HepG2 (cell line): ENCODE data around the gene TMEM256. TPM values are rescaled to one million over a fixed set of nuclear protein-coding genes. Genes with fewer than 3 reads are reported as not detected.
A peak's percentile ranks its signal among the peaks of the same experiment; 100 is the strongest.

Source experiments
- AHR ChIP-seq: IDR thresholded peaks from 2 replicates; pipeline ENCODE4 v1.6.1; 2018; ENCODE audit warnings: missing genetic modification reagents, missing compliant biosample characterization
- ATF4 ChIP-seq, 2 experiments: fragments of 450-650 bp in 1 of 2; sonication (generic) in 1 of 2; formaldehyde crosslinking; IDR thresholded peaks; 2 replicates each; pipeline versions ENCODE4 v1.5.0 to v1.8.0; 2020 to 2022; ENCODE audit warnings: mild to moderate bottlenecking in 1 of 2, missing genetic modification reagents in 1 of 2
- ELF3 ChIP-seq: IDR thresholded peaks from 2 replicates; pipeline ENCODE4 v1.6.1; 2016; ENCODE audit warnings: missing genetic modification reagents, missing compliant biosample characterization
- EP300 ChIP-seq, 3 experiments: sonication (generic) in 1 of 3; formaldehyde crosslinking in 1 of 3; IDR thresholded peaks; 2 replicates each; pipeline versions ENCODE4 v1.5.1 to v1.6.1; 2011 to 2020; ENCODE audit warnings: low read depth in 2 of 3, low read length in 2 of 3, borderline replicate concordance in 1 of 3, improper control_type of control experiment in 1 of 3, mild to moderate bottlenecking in 1 of 3, missing genetic modification reagents in 1 of 3, moderate library complexity in 1 of 3
- EZH2 ChIP-seq: conservative IDR thresholded peaks from 2 replicates; pipeline ENCODE4 v1.6.1; 2012; ENCODE audit warnings: mild to moderate bottlenecking, low read depth, low read length, moderate library complexity
- FOSL1 ChIP-seq: sonication (generic); formaldehyde crosslinking; IDR thresholded peaks from 2 replicates; pipeline ENCODE4 v1.9.0; 2021; ENCODE audit warnings: missing genetic modification reagents, borderline replicate concordance
- HINFP ChIP-seq: sonication (generic); formaldehyde crosslinking; IDR thresholded peaks from 2 replicates; pipeline ENCODE4 v1.4.0; 2020; ENCODE audit warnings: low read depth, mild to moderate bottlenecking, missing genetic modification reagents
- KLF9 ChIP-seq: IDR thresholded peaks from 2 replicates; pipeline ENCODE4 v1.6.1; 2016; ENCODE audit warnings: low read depth
- MATR3 ChIP-seq: sonication (generic); formaldehyde crosslinking; IDR thresholded peaks from 2 replicates; pipeline ENCODE4 v1.4.0; 2020; ENCODE audit warnings: missing genetic modification reagents
- RORA ChIP-seq: sonication (generic); formaldehyde crosslinking; IDR thresholded peaks from 2 replicates; pipeline ENCODE4 v1.5.0; 2020; ENCODE audit warnings: mild to moderate bottlenecking, missing genetic modification reagents, moderate library complexity
- SALL2 ChIP-seq: sonication (generic); formaldehyde crosslinking; IDR thresholded peaks from 2 replicates; pipeline ENCODE4 v1.8.1; 2023; ENCODE audit warnings: mild to moderate bottlenecking, missing genetic modification reagents, inconsistent platforms
- SAP130 ChIP-seq: IDR thresholded peaks from 2 replicates; pipeline ENCODE4 v1.6.1; 2016; ENCODE audit warnings: low read depth
- SP4 ChIP-seq: sonication (generic); formaldehyde crosslinking; IDR thresholded peaks from 2 replicates; pipeline ENCODE4 v1.8.1; 2023; ENCODE audit warnings: mild to moderate bottlenecking, missing genetic modification reagents
- STAT6 ChIP-seq: sonication (generic); formaldehyde crosslinking; IDR thresholded peaks from 2 replicates; pipeline ENCODE4 v1.4.0; 2020; ENCODE audit warnings: missing genetic modification reagents, mild to moderate bottlenecking, borderline replicate concordance
- THAP11 ChIP-seq: IDR thresholded peaks from 2 replicates; pipeline ENCODE4 v1.6.1; 2016; ENCODE audit warnings: missing biosample characterization, missing genetic modification reagents
- ZBTB42 ChIP-seq: sonication (generic); formaldehyde crosslinking; IDR thresholded peaks from 2 replicates; pipeline ENCODE4 v1.5.0; 2020; ENCODE audit warnings: mild to moderate bottlenecking, missing genetic modification reagents
- ZFAT ChIP-seq: sonication (generic); formaldehyde crosslinking; conservative IDR thresholded peaks from 2 replicates; pipeline ENCODE4 v1.8.1; 2023; ENCODE audit warnings: missing genetic modification reagents, inconsistent platforms
- ZNF263 ChIP-seq: sonication (generic); formaldehyde crosslinking; IDR thresholded peaks from 2 replicates; pipeline ENCODE4 v1.4.0; 2020; ENCODE audit warnings: missing genetic modification reagents
- ZNF709 ChIP-seq: sonication (generic); formaldehyde crosslinking; IDR thresholded peaks from 2 replicates; pipeline ENCODE4 v1.5.0; 2020; ENCODE audit warnings: mild to moderate bottlenecking, missing genetic modification reagents
- ZNF749 ChIP-seq: sonication (generic); formaldehyde crosslinking; IDR thresholded peaks from 2 replicates; pipeline ENCODE4 v1.8.0; 2022; ENCODE audit warnings: mild to moderate bottlenecking, missing genetic modification reagents, moderate library complexity, borderline replicate concordance
- polyA plus RNA-seq, 8 experiments: library from polyadenylated mRNA; depleted of rRNA in 3 of 8; stranded (reverse) in 7 of 8; unstranded in 1 of 8; fragments of >200 nt; fragmentation: Illumina TruSeq in 4 of 8; extraction: Trizol in 4 of 8; gene quantifications; 2 replicates each; pipeline versions ENCODE4 v1.2.1 to v1.2.3, GENCODE V29; 2011 to 2016; ENCODE audit warnings: low read depth in 4 of 8, missing spikeins in 1 of 8, mixed read lengths in 1 of 8; ENCODE audit not compliant: insufficient read depth in 1 of 8
- total RNA-seq, 5 experiments: library from RNA; depleted of rRNA; stranded (reverse); fragments of >200 nt; fragmentation: Illumina TruSeq; extraction: Trizol; gene quantifications; 2 replicates each; pipeline ENCODE4 v1.2.3, GENCODE V29; 2016; ENCODE audit warnings: low read depth in 1 of 5
- TF ChIP-seq, protein P1 (sequence below): sonication (generic); formaldehyde crosslinking; IDR thresholded peaks from 2 replicates; pipeline ENCODE4 v1.5.0; 2020; ENCODE audit warnings: mild to moderate bottlenecking, missing genetic modification reagents, moderate library complexity
- TF ChIP-seq, protein P2 (sequence below): sonication (generic); formaldehyde crosslinking; IDR thresholded peaks from 2 replicates; pipeline ENCODE4 v1.4.0; 2020; ENCODE audit warnings: missing genetic modification reagents, borderline replicate concordance

Gene TMEM256
- total and polyA plus RNA-seq, 2 of the 13 experiments (the other 11 are each of a cell fraction or from before 2014, with no cell fraction given), result 231 to 252 TPM

- no peak for TF ChIP-seq STAT6 (CRISPR knock-in tag)
- TF ChIP-seq ZNF749 (CRISPR knock-in tag), result no peak
- TF ChIP-seq, protein P1, sequence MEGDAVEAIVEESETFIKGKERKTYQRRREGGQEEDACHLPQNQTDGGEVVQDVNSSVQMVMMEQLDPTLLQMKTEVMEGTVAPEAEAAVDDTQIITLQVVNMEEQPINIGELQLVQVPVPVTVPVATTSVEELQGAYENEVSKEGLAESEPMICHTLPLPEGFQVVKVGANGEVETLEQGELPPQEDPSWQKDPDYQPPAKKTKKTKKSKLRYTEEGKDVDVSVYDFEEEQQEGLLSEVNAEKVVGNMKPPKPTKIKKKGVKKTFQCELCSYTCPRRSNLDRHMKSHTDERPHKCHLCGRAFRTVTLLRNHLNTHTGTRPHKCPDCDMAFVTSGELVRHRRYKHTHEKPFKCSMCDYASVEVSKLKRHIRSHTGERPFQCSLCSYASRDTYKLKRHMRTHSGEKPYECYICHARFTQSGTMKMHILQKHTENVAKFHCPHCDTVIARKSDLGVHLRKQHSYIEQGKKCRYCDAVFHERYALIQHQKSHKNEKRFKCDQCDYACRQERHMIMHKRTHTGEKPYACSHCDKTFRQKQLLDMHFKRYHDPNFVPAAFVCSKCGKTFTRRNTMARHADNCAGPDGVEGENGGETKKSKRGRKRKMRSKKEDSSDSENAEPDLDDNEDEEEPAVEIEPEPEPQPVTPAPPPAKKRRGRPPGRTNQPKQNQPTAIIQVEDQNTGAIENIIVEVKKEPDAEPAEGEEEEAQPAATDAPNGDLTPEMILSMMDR (CRISPR knock-in tag), result peak; percentile 36
- TF ChIP-seq SALL2 (CRISPR knock-in tag), result no peak
- TF ChIP-seq ELF3, result no peak
- no peak for TF ChIP-seq KLF9 (CRISPR knock-in tag)
- TF ChIP-seq THAP11 (CRISPR knock-in tag), result no peak
- TF ChIP-seq HINFP, result no peak
- peak; percentile 11; the same call in 1 of the 2 replicates for TF ChIP-seq ZNF263 (CRISPR knock-in tag)
- TF ChIP-seq FOSL1 (CRISPR knock-in tag), result no peak
- TF ChIP-seq ZBTB42 (CRISPR knock-in tag), result no peak
- no peak for TF ChIP-seq RORA (CRISPR knock-in tag)
- TF ChIP-seq, protein P2, sequence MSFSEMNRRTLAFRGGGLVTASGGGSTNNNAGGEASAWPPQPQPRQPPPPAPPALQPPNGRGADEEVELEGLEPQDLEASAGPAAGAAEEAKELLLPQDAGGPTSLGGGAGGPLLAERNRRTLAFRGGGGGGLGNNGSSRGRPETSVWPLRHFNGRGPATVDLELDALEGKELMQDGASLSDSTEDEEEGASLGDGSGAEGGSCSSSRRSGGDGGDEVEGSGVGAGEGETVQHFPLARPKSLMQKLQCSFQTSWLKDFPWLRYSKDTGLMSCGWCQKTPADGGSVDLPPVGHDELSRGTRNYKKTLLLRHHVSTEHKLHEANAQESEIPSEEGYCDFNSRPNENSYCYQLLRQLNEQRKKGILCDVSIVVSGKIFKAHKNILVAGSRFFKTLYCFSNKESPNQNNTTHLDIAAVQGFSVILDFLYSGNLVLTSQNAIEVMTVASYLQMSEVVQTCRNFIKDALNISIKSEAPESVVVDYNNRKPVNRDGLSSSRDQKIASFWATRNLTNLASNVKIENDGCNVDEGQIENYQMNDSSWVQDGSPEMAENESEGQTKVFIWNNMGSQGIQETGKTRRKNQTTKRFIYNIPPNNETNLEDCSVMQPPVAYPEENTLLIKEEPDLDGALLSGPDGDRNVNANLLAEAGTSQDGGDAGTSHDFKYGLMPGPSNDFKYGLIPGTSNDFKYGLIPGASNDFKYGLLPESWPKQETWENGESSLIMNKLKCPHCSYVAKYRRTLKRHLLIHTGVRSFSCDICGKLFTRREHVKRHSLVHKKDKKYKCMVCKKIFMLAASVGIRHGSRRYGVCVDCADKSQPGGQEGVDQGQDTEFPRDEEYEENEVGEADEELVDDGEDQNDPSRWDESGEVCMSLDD, result no peak
- no peak for TF ChIP-seq AHR
- TF ChIP-seq ZFAT (CRISPR knock-in tag), result no peak
- 0 out of 2 replicates have a peak, but pooled peaks have one; percentile 12 for TF ChIP-seq SAP130
- no peak for TF ChIP-seq ATF4 (CRISPR knock-in tag; IDR thresholded peaks at IDR 0.05)
- no peak for TF ChIP-seq ZNF709 (CRISPR knock-in tag)
- no peak for TF ChIP-seq MATR3 (CRISPR knock-in tag)
- TF ChIP-seq EP300 (IDR thresholded peaks at IDR 0.05; ENCODE audit: low read depth in 2 of 2, low read length in 2 of 2), result no peak
- no peak for TF ChIP-seq EP300 (CRISPR knock-in tag; IDR thresholded peaks at IDR 0.05; ENCODE audit: borderline replicate concordance)
- TF ChIP-seq EZH2, result no peak
- no peak for TF ChIP-seq SP4 (CRISPR knock-in tag)
Measured at GRCh38 chr17:7380321-7380720, 23.6 kb downstream of the TMEM256 start (continued).
